Fibroblast of mammary gland (primary cell): ENCODE data around the gene SAMD1.

Source experiments
- DNase-seq: peaks from one replicate; pipeline ENCODE4 v3.0.0-alpha.2; 2010; ENCODE audit warnings: low read depth
- H3K4me3 ChIP-seq: 2 replicates; pipeline ENCODE4 v1.5.1; 2011; ENCODE audit warnings: low read depth, mild to moderate bottlenecking, low read length, moderate library complexity; ENCODE audit not compliant: control insufficient read depth
- CTCF ChIP-seq: conservative IDR thresholded peaks from 2 replicates; pipeline ENCODE4 v1.5.1; 2011; ENCODE audit warnings: low read depth, low read length, inconsistent platforms; ENCODE audit not compliant: control insufficient read depth, insufficient read depth

Gene SAMD1

GRCh38 chr19:14118165-14119051 lies 27.9 kb upstream of the SAMD1 start:
- peak overlapping the region; percentile 46 for H3K4me3 ChIP-seq
- peak; percentile 78 for DNase-seq
- TF ChIP-seq CTCF = no peak

- H3K4me3 ChIP-seq = peak within 1 kb of the TSS; percentile 74
- no peak for TF ChIP-seq CTCF
- DNase-seq = peak; percentile 98
These were observed 27.2 kb upstream of the SAMD1 start, which contains the start of gene PRKACA for GRCh38 chr19:14117668-14118164. TSS of gene PRKACA (minus strand) at chr19:14117762. CDS start at chr19:14117547, 215 bp downstream.

GRCh38 chr19:14116918-14117578 lies 26.5 kb upstream of the SAMD1 start:
- H3K4me3 ChIP-seq = peak overlapping the region; percentile 74
- TF ChIP-seq CTCF = no peak
- no peak for DNase-seq

- H3K4me3 ChIP-seq = peak overlapping the region; percentile 74
- DNase-seq = no peak
- no peak for TF ChIP-seq CTCF
These were observed 26.0 kb upstream of the SAMD1 start for GRCh38 chr19:14116525-14116917.

GRCh38 chr19:14115756-14116155 lies 25.2 kb upstream of the SAMD1 start:
- no peak for TF ChIP-seq CTCF
- DNase-seq = no peak
- H3K4me3 ChIP-seq = no peak overlapping the region

GRCh38 chr19:14114854-14115253 lies 24.3 kb upstream of the SAMD1 start:
- DNase-seq = peak; percentile 25
- peak; percentile 31 for TF ChIP-seq CTCF
- no peak overlapping the region for H3K4me3 ChIP-seq
